HFFc6 (cell line): ENCODE data around the gene MAP2K6. TPM values are rescaled to one million over a fixed set of nuclear protein-coding genes. Genes with fewer than 3 reads are reported as not detected.

Experiments used
- DNase-seq: peaks from one replicate; pipeline ENCODE4 v3.0.0-alpha.2; 2018
- H3K27ac Mint-ChIP-seq: 2 replicates; pipeline ENCODE4 v1.8.0; 2020; ENCODE audit warnings: mild to moderate bottlenecking, mixed read lengths
- H3K27me3 Mint-ChIP-seq: 2 replicates; pipeline ENCODE4 v1.8.0; 2021; ENCODE audit warnings: mild to moderate bottlenecking, moderate library complexity, mixed read lengths; ENCODE audit not compliant: insufficient read depth
- H3K36me3 Mint-ChIP-seq: 2 replicates; pipeline ENCODE4 v1.8.0; 2021; ENCODE audit warnings: low read depth, mixed read lengths
- H3K4me1 Mint-ChIP-seq: 2 replicates; pipeline ENCODE4 v1.8.0; 2020; ENCODE audit warnings: low read depth, mixed read lengths
- H3K4me3 Mint-ChIP-seq: 2 replicates; pipeline ENCODE4 v1.8.0; 2020; ENCODE audit warnings: mild to moderate bottlenecking, moderate library complexity, mixed read lengths
- H3K9me3 Mint-ChIP-seq: 2 replicates; pipeline ENCODE4 v1.8.0; 2020; ENCODE audit warnings: mild to moderate bottlenecking, mixed read lengths
- CTCF ChIP-seq: fragments of 200-600 bp; sonication (generic); IDR thresholded peaks from 2 replicates; pipeline ENCODE4 v1.5.0; 2021; ENCODE audit warnings: antibody characterized with exemption, mild to moderate bottlenecking
- total RNA-seq, 6 experiments: library from RNA; stranded (reverse); fragmentation: NEBNext Ultra II Directional; extraction: Animal tissue kit (Norgen Biotek cat#: 25700); gene quantifications; 2 replicates in 1 of 6; 3 replicates in 5 of 6; pipeline ENCODE4 v1.2.3, GENCODE V29; 2021

MAP2K6 gene
- total RNA-seq, 6 experiments from 2014 or later, result 0.06 to 0.66 (median 0.09) TPM; not detected in 1

- Mint-ChIP-seq H3K4me1 (peaks cover 11% of the 10 kb centered on the region; the same call in 1 of the 2 replicates), H3K4me3 (no peak overlapping the region), H3K9me3 (no peaks in the 10 kb centered on the region; the same call in 1 of the 2 replicates), H3K27me3 (no peaks in the 10 kb centered on the region; the same call in 1 of the 2 replicates), H3K36me3 (no peaks in the 10 kb centered on the region), H3K27ac (no peak overlapping the region)
- no peak for TF ChIP-seq CTCF
- DNase-seq, result no peak
These were observed 140.6 kb downstream of the MAP2K6 start for GRCh38 chr17:69555056-69555455.

- DNase-seq, result no peak
- Mint-ChIP-seq H3K4me3 (no peak overlapping the region), H3K36me3 (no peaks in the 10 kb centered on the region), H3K27ac (no peak overlapping the region), H3K4me1 (peaks cover 14% of the 10 kb centered on the region), H3K9me3 (no peaks in the 10 kb centered on the region; the same call in 1 of the 2 replicates), H3K27me3 (no peaks in the 10 kb centered on the region; the same call in 1 of the 2 replicates)
- no peak for TF ChIP-seq CTCF
These were observed 142.8 kb downstream of the MAP2K6 start for GRCh38 chr17:69557339-69557738.

GRCh38 chr17:69558796-69559195, 144.3 kb downstream of the MAP2K6 start:
- peaks cover 14% of the 10 kb centered on the region for H3K4me1 Mint-ChIP-seq
- no peak overlapping the region for H3K4me3 Mint-ChIP-seq
- H3K9me3 Mint-ChIP-seq, result no peaks in the 10 kb centered on the region; the same call in 1 of the 2 replicates
- no peak for DNase-seq
- no peaks in the 10 kb centered on the region; the same call in 1 of the 2 replicates for H3K27me3 Mint-ChIP-seq
- no peaks in the 10 kb centered on the region for H3K36me3 Mint-ChIP-seq
- H3K27ac Mint-ChIP-seq, result no peak overlapping the region
- no peak for TF ChIP-seq CTCF

GRCh38 chr17:69560987-69561441, 146.5 kb downstream of the MAP2K6 start:
- H3K27ac Mint-ChIP-seq, result no peak overlapping the region
- peak; percentile 75 for DNase-seq
- peaks cover 14% of the 10 kb centered on the region for H3K4me1 Mint-ChIP-seq
- H3K27me3 Mint-ChIP-seq, result no peaks in the 10 kb centered on the region; the same call in 1 of the 2 replicates
- no peaks in the 10 kb centered on the region for H3K36me3 Mint-ChIP-seq
- no peaks in the 10 kb centered on the region for H3K9me3 Mint-ChIP-seq
- H3K4me3 Mint-ChIP-seq, result no peak overlapping the region
- TF ChIP-seq CTCF, result no peak

- Mint-ChIP-seq H3K27ac (no peak overlapping the region), H3K36me3 (no peaks in the 10 kb centered on the region), H3K4me1 (peaks cover 14% of the 10 kb centered on the region), H3K27me3 (peaks cover 3% of the 10 kb centered on the region), H3K9me3 (no peaks in the 10 kb centered on the region), H3K4me3 (no peak overlapping the region)
- TF ChIP-seq CTCF, result no peak
- DNase-seq, result no peak
These were observed 147.0 kb downstream of the MAP2K6 start for GRCh38 chr17:69561462-69561861.
